Spleen (tissue), 11 donors: Measurements from ENCODE around the gene MMP27. TPM values are rescaled to one million over a fixed set of nuclear protein-coding genes. Genes with fewer than 3 reads are reported as not detected.

Experiments used
- DNase-seq: peaks from one replicate; pipeline ENCODE4 v3.0.0-alpha.2; 2020
- H3K27ac ChIP-seq, 8 donors: fragments of 200-600 bp; sonication (generic) in 7 of 8; 1 replicate in 4 of 8; 2 replicates in 4 of 8; pipeline versions ENCODE4 v1.5.0 to v1.8.0; 2016 to 2021; ENCODE audit warnings: inconsistent platforms in 4 of 8, mild to moderate bottlenecking in 4 of 8, moderate library complexity in 1 of 8
- H3K27me3 ChIP-seq, 7 donors: fragments of 200-600 bp; sonication (generic) in 6 of 7; replicated peaks in 1 of 7; 1 replicate in 4 of 7; 2 replicates in 3 of 7; pipeline versions ENCODE4 v1.5.0 to v1.8.0; 2016 to 2021; ENCODE audit warnings: inconsistent platforms in 3 of 7, mild to moderate bottlenecking in 1 of 7
- H3K36me3 ChIP-seq, 6 donors: fragments of 200-600 bp; sonication (generic) in 5 of 6; 1 replicate in 4 of 6; 2 replicates in 2 of 6; pipeline versions ENCODE4 v1.5.0 to v1.8.0; 2016 to 2021; ENCODE audit warnings: inconsistent platforms in 2 of 6
- H3K4me1 ChIP-seq, 6 donors: fragments of 200-600 bp; sonication (generic) in 5 of 6; 1 replicate in 3 of 6; 2 replicates in 3 of 6; pipeline versions ENCODE4 v1.5.0 to v1.8.0; 2016 to 2021; ENCODE audit warnings: inconsistent platforms in 3 of 6
- H3K4me3 ChIP-seq, 8 donors: fragments of 200-600 bp; sonication (generic) in 7 of 8; 1 replicate in 4 of 8; 2 replicates in 4 of 8; pipeline versions ENCODE4 v1.5.0 to v1.8.0; 2016 to 2021; ENCODE audit warnings: inconsistent platforms in 4 of 8, mild to moderate bottlenecking in 4 of 8, moderate library complexity in 2 of 8
- H3K9me3 ChIP-seq, 8 donors: fragments of 200-600 bp; sonication (generic) in 7 of 8; 1 replicate in 4 of 8; 2 replicates in 4 of 8; pipeline versions ENCODE4 v1.5.0 to v1.8.0; 2016 to 2021; ENCODE audit warnings: inconsistent platforms in 4 of 8
- POLR2A ChIP-seq, 3 donors: fragments of 450-650 bp; IDR thresholded peaks; one replicate each; pipeline ENCODE4 v1.5.1; 2017; ENCODE audit warnings: antibody characterized with exemption in 3 of 3, mild to moderate bottlenecking in 1 of 3
- POLR2AphosphoS5 ChIP-seq, 3 donors: sonication (generic); formaldehyde crosslinking; IDR thresholded peaks; one replicate each; pipeline ENCODE4 v1.5.1; 2017; ENCODE audit warnings: antibody characterized with exemption in 3 of 3
- WGBS, 5 donors: extraction: QIAGEN DNeasy Blood & Tissue Kit in 3 of 5; methylation state at CpG; one replicate each; pipeline versions ENCODE4 v1.1.5 to v1.1.7; 2013 to 2018; 5-methylcytosine and 5-hydroxymethylcytosine counted together
- intact Hi-C: fragments of 100-400 bp; cut with DNase I; formaldehyde crosslinking; loops from one replicate; pipeline ENCODE4 v1.15.0; 2023; ENCODE audit warnings: low total_unique reads
- polyA plus RNA-seq, 3 donors: library from polyadenylated mRNA; stranded (reverse); fragments of 200-250 nt; gene quantifications; one replicate each; pipeline ENCODE4 v1.2.1, GENCODE V29; 2013
- total RNA-seq, 7 donors: library from RNA; depleted of rRNA in 3 of 7; stranded (reverse); fragments of >200 nt in 3 of 7; fragmentation: NEBNext Ultra II Directional in 4 of 7; extraction: Animal tissue kit (Norgen Biotek cat#: 25700) in 4 of 7; gene quantifications; one replicate each; pipeline versions ENCODE4 v1.1.0 to v1.2.1, GENCODE V29; 2016 to 2021
- TF ChIP-seq, protein P1 (sequence below), 11 experiments: fragments of 200-600 bp in 7 of 11; fragments of 450-650 bp in 4 of 11; sonication (generic) in 4 of 11; IDR thresholded peaks in 8 of 11; conservative IDR thresholded peaks in 3 of 11; 1 replicate in 7 of 11; 2 replicates in 4 of 11; pipeline versions ENCODE4 v1.4.0 to v1.8.0; 2016 to 2021; ENCODE audit warnings: antibody characterized with exemption in 11 of 11, inconsistent platforms in 4 of 11, mild to moderate bottlenecking in 1 of 11
- donor health status: healthy with polysubstance abuse.
- donor health status: DM: no; HTN: no; CAD: no; lungs with moderate emphysema.
- donor health status: DM: no; HTN: no; CAD: no.
- donor health status: Bipolar disorder and iron deficiency.
- donor health status: healthy.
- donor health status: DM: no; HTN: no; CAD: no.
- donor health status: DM: yes; HTN: yes; CAD: no.

MMP27 gene
- total and polyA plus RNA-seq, 10 donors = 0.23 TPM; not detected in 9

DNA sequence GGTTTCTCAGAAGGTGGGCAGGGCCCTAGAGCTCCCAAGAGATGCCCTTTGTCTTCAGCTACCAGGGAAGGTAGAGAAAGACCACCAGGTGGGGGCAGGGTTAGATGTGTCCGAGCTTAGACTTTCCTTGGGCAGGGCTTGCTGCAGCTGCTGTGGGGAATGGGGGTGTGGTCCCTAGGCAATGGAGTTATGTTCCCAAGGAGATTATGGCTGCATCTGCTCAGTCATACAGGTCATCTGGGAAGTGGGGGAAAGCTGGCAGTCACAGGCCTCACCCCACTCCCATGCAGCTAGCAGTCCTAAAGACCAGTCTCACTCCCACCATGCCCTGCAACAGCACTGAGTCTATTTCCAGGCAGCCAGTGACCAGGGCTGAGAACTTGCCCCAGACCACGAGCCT, 29.5 kb downstream of the MMP27 start:
- H3K4me3 ChIP-seq = no peak overlapping the region
- no peaks in the 10 kb centered on the region for H3K4me1 ChIP-seq
- H3K27me3 ChIP-seq = peaks cover 0 to 3% (median 0%) of the 10 kb centered on the region in 7 donors
- WGBS, 5 donors = 59 to 88% (median 72%) methylated on average over 2 of the region's 2 CpGs
- DNase-seq = no peak
- intact Hi-C loops = no loop called here
- H3K9me3 ChIP-seq = no peaks in the 10 kb centered on the region
- H3K27ac ChIP-seq = no peak overlapping the region
- H3K36me3 ChIP-seq = no peaks in the 10 kb centered on the region
- TF ChIP-seq, protein P1, sequence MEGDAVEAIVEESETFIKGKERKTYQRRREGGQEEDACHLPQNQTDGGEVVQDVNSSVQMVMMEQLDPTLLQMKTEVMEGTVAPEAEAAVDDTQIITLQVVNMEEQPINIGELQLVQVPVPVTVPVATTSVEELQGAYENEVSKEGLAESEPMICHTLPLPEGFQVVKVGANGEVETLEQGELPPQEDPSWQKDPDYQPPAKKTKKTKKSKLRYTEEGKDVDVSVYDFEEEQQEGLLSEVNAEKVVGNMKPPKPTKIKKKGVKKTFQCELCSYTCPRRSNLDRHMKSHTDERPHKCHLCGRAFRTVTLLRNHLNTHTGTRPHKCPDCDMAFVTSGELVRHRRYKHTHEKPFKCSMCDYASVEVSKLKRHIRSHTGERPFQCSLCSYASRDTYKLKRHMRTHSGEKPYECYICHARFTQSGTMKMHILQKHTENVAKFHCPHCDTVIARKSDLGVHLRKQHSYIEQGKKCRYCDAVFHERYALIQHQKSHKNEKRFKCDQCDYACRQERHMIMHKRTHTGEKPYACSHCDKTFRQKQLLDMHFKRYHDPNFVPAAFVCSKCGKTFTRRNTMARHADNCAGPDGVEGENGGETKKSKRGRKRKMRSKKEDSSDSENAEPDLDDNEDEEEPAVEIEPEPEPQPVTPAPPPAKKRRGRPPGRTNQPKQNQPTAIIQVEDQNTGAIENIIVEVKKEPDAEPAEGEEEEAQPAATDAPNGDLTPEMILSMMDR (IDR thresholded peaks at IDR 0.05 in 8 of 11, conservative IDR thresholded peaks at IDR 0.05 in 3 of 11) = no peak

DNA sequence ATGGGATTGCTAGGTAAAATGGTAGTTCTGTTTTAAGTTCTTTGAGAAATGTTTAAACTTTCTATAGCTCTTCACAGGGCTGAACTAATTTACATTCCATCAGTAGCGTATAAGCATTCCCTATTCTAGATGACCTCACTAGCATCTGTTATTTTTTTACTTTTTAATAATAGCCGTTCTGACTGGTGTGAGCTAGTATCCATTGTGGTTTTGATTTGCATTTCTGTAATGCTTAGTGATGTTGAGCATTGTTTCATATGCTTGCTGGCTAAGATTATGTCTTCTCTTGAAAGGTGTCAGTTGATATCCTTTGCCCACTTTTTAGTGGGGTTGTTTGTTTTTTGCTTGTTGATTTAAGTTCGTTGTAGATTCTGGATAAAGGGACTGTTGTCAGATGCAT, 35.9 kb downstream of the MMP27 start:
- no peak overlapping the region for H3K4me3 ChIP-seq
- DNase-seq = no peak
- peaks cover 0 to 10% (median 4%) of the 10 kb centered on the region in 6 donors for H3K4me1 ChIP-seq
- intact Hi-C loops = no loop called here
- WGBS, 5 donors = 68 to 84% (median 78%) methylated on average over 3 of the region's 3 CpGs
- H3K36me3 ChIP-seq = no peaks in the 10 kb centered on the region
- H3K9me3 ChIP-seq = no peaks in the 10 kb centered on the region
- peaks cover 0 to 3% (median 0%) of the 10 kb centered on the region in 7 donors for H3K27me3 ChIP-seq
- H3K27ac ChIP-seq = no peak overlapping the region
- TF ChIP-seq, protein P1 (IDR thresholded peaks at IDR 0.05 in 8 of 11, conservative IDR thresholded peaks at IDR 0.05 in 3 of 11) = no peak
- TF ChIP-seq POLR2A (IDR thresholded peaks at IDR 0.05) = no peak
- TF ChIP-seq POLR2AphosphoS5 (IDR thresholded peaks at IDR 0.05) = no peak

DNA sequence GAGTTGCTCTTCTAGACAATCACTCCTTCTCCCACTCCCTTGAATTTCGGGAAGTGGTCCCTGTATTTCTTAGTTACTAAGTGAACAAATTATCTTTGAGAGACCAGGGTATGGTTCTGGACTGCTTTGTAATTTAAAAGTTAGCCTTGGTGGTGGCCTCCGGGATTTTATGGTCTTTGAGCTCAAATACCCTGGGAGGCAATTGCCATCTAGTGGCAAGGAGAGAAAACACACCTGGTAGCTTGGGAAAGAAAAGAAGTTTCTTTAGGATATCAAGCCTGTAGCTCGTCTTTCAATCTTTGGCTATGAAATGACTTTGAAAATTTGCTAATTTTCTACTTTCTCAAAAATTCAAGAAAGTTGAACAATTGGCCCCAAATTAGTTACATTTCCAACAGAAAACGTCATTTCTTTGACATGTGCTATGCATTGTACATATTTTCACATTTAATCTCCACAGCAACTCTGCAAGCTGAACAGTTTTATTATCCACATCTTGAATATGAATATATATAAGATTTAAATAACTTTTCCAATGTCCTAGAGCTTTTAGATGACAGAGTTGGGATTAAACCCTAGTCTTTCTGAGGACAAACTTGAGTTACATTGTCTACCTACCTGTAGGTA, 39.1 kb downstream of the MMP27 start:
- Histone ChIP-seq H3K36me3 (no peaks in the 10 kb centered on the region), H3K27ac (no peak overlapping the region), H3K9me3 (no peaks in the 10 kb centered on the region), H3K27me3 (peaks cover 0 to 3% (median 0%) of the 10 kb centered on the region in 7 donors), H3K4me1 (peaks cover 0 to 10% (median 4%) of the 10 kb centered on the region in 6 donors), H3K4me3 (no peak overlapping the region)
- 2 to 9% (median 5%) methylated on average over 4 of the region's 4 CpGs for WGBS, 5 donors
- intact Hi-C loops = no loop called here
- DNase-seq = no peak
- TF ChIP-seq POLR2A (IDR thresholded peaks at IDR 0.05) = no peak
- TF ChIP-seq, protein P1 (IDR thresholded peaks at IDR 0.05 in 8 of 11, conservative IDR thresholded peaks at IDR 0.05 in 3 of 11) = peak; percentile 30 to 77 (median 69)

DNA sequence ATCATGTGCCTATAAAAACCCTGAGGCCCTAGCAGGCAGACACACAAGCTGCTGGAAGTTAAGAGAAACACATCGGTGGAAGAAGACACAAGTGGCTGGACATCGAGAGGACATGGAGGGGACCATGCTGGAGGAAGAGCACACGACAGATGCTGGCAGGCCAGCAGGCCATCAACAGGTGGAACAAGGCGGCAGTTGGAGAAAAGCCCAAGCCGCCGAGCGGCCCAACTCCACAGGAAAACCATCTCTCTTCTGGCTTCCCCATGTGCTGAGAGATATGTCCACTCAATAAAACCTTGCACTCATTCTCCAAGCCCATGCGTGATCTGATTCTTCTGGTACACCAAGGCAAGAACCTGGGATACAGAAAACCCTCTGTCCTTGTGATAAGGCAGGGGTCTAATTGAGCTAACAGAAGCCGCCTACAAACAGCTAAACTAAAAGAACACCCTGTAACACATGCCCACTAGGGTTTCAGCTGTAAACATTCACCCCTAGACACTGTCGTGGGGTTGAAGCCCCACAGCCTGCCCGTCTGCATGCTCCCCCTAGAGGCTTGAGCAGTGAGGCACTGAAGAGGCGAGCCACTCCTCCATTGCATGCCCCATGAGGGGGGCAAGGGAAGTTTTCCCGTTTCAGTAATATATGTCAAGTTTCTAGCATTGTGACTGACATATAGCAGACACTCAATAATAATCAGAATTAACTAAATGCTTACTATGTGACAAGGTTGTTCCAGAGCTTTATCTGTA, 41.4 kb downstream of the MMP27 start:
- Histone ChIP-seq H3K27ac (no peak overlapping the region), H3K36me3 (no peaks in the 10 kb centered on the region), H3K9me3 (no peaks in the 10 kb centered on the region), H3K27me3 (peaks cover 0 to 3% (median 0%) of the 10 kb centered on the region in 7 donors), H3K4me1 (peaks cover 0 to 10% (median 4%) of the 10 kb centered on the region in 6 donors), H3K4me3 (no peak overlapping the region)
- DNase-seq = no peak
- intact Hi-C loops = no loop called here
- TF ChIP-seq, protein P1 (IDR thresholded peaks at IDR 0.05 in 8 of 11, conservative IDR thresholded peaks at IDR 0.05 in 3 of 11) = peak in 2 of 11 experiments; percentile 17 to 23
- no peak for TF ChIP-seq POLR2AphosphoS5 (IDR thresholded peaks at IDR 0.05)
- 75 to 84% (median 78%) methylated on average over 13 of the region's 13 CpGs for WGBS, 5 donors
